MM.1S (cell line): ENCODE measurements around the gene RNF115.
A peak's percentile ranks its signal among the peaks of the same experiment; 100 is the strongest.

Experiments
- DNase-seq: peaks from one replicate; pipeline ENCODE4 v3.0.0-alpha.2; 2015
- H2AFZ ChIP-seq: fragments of 300-600 bp; sonication (generic); 2 replicates; pipeline ENCODE4 v1.6.0; 2016; ENCODE audit warnings: antibody characterized with exemption, low read length
- H3F3A ChIP-seq: fragments of 300-600 bp; sonication (generic); 2 replicates; pipeline ENCODE4 v1.6.1; 2016; ENCODE audit warnings: mild to moderate bottlenecking, antibody characterized with exemption, low read length, moderate library complexity, mixed read lengths; ENCODE audit not compliant: insufficient read depth
- H3K27ac ChIP-seq: fragments of 300-600 bp; sonication (generic); 2 replicates; pipeline ENCODE4 v1.5.1; 2016; ENCODE audit warnings: mild to moderate bottlenecking, low read length
- H3K27me3 ChIP-seq: fragments of 300-600 bp; sonication (generic); replicated peaks from 2 replicates; pipeline ENCODE4 v1.6.0; 2016; ENCODE audit warnings: low read length; ENCODE audit not compliant: insufficient read depth
- H3K36me3 ChIP-seq: fragments of 300-600 bp; sonication (generic); replicated peaks from 2 replicates; pipeline ENCODE4 v1.6.1; 2016; ENCODE audit warnings: mild to moderate bottlenecking, low read length, mixed read lengths; ENCODE audit not compliant: insufficient read depth
- H3K4me1 ChIP-seq: fragments of 300-600 bp; sonication (generic); 2 replicates; pipeline ENCODE4 v1.6.1; 2016; ENCODE audit warnings: low read length, mixed read lengths
- H3K4me2 ChIP-seq: fragments of 300-600 bp; sonication (generic); 2 replicates; pipeline ENCODE4 v1.6.0; 2016; ENCODE audit warnings: low read depth, low read length
- H3K4me3 ChIP-seq: fragments of 300-600 bp; sonication (generic); 2 replicates; pipeline ENCODE4 v1.5.1; 2016; ENCODE audit warnings: low read length, mixed read lengths
- H3K79me2 ChIP-seq: fragments of 300-600 bp; sonication (generic); 2 replicates; pipeline ENCODE4 v1.6.1; 2016; ENCODE audit warnings: mixed run types, low read length, mixed read lengths
- H3K9ac ChIP-seq: fragments of 300-600 bp; sonication (generic); 2 replicates; pipeline ENCODE4 v1.6.1; 2016; ENCODE audit warnings: low read length, mixed read lengths
- H3K9me2 ChIP-seq: fragments of 300-600 bp; sonication (generic); replicated peaks from 2 replicates; pipeline ENCODE4 v1.6.1; 2016; ENCODE audit warnings: mild to moderate bottlenecking, low read length, mixed read lengths; ENCODE audit not compliant: insufficient read depth
- H3K9me3 ChIP-seq: fragments of 300-600 bp; sonication (generic); replicated peaks from 2 replicates; pipeline ENCODE4 v1.6.1; 2016; ENCODE audit warnings: mild to moderate bottlenecking, low read length, mixed read lengths; ENCODE audit not compliant: insufficient read depth
- H4K20me1 ChIP-seq: fragments of 300-600 bp; sonication (generic); 2 replicates; pipeline ENCODE4 v1.6.1; 2016; ENCODE audit warnings: mild to moderate bottlenecking, low read length, moderate library complexity, mixed read lengths; ENCODE audit not compliant: insufficient read depth
- CTCF ChIP-seq: fragments of 300-600 bp; sonication (generic); IDR thresholded peaks from 2 replicates; pipeline ENCODE4 v1.5.1; 2016; ENCODE audit warnings: antibody characterized with exemption, low read length, mixed read lengths
- EZH2 ChIP-seq: fragments of 300-600 bp; sonication (generic); optimal IDR thresholded peaks from 2 replicates; pipeline ENCODE3; 2017; ENCODE audit warnings: low read depth, mild to moderate bottlenecking, antibody characterized with exemption, low read length, mixed read lengths
- EZH2phosphoT487 ChIP-seq: fragments of 300-600 bp; sonication (generic); IDR thresholded peaks from 2 replicates; pipeline ENCODE4 v1.6.1; 2018; ENCODE audit warnings: antibody characterized with exemption, low read length

Gene RNF115

GRCh38 chr1:145750426-145750825, 73.5 kb downstream of the RNF115 start:
- DNase-seq = no peak
- no peaks in the 10 kb centered on the region for H3K9me3 ChIP-seq
- H3K27me3 ChIP-seq = no peaks in the 10 kb centered on the region
- no peak overlapping the region for H3K4me2 ChIP-seq
- H2AFZ ChIP-seq = no peak overlapping the region
- H4K20me1 ChIP-seq = no peaks in the 10 kb centered on the region
- H3F3A ChIP-seq = no peaks in the 10 kb centered on the region
- H3K9ac ChIP-seq = no peak overlapping the region
- H3K4me3 ChIP-seq = no peak overlapping the region
- H3K27ac ChIP-seq = no peak overlapping the region
- H3K36me3 ChIP-seq = no peaks in the 10 kb centered on the region
- no peaks in the 10 kb centered on the region for H3K79me2 ChIP-seq
- no peaks in the 10 kb centered on the region for H3K9me2 ChIP-seq
- H3K4me1 ChIP-seq = no peaks in the 10 kb centered on the region; the same call in 1 of the 2 replicates
- no peak for TF ChIP-seq EZH2
- TF ChIP-seq EZH2phosphoT487 = no peak
- TF ChIP-seq CTCF = no peak

GRCh38 chr1:145747398-145748247, 76.3 kb downstream of the RNF115 start:
- Histone ChIP-seq H4K20me1 (no peaks in the 10 kb centered on the region), H3K9me2 (no peaks in the 10 kb centered on the region), H3K9ac (no peak overlapping the region), H3K79me2 (no peaks in the 10 kb centered on the region), H3K4me2 (no peak overlapping the region), H3K36me3 (no peaks in the 10 kb centered on the region; the same call in 1 of the 2 replicates), H2AFZ (no peak overlapping the region), H3K4me1 (no peaks in the 10 kb centered on the region; the same call in 1 of the 2 replicates), H3K9me3 (no peaks in the 10 kb centered on the region), H3K27ac (peak overlapping the region; percentile 29; the same call in 1 of the 2 replicates), H3K27me3 (no peaks in the 10 kb centered on the region), H3K4me3 (no peak overlapping the region), H3F3A (no peaks in the 10 kb centered on the region)
- TF ChIP-seq CTCF = no peak
- TF ChIP-seq EZH2phosphoT487 = no peak
- no peak for TF ChIP-seq EZH2
- DNase-seq = peak; percentile 8

- Histone ChIP-seq H3F3A (no peaks in the 10 kb centered on the region), H3K36me3 (no peaks in the 10 kb centered on the region; the same call in 1 of the 2 replicates), H3K9me2 (no peaks in the 10 kb centered on the region), H3K9me3 (no peaks in the 10 kb centered on the region), H3K27me3 (no peaks in the 10 kb centered on the region), H4K20me1 (no peaks in the 10 kb centered on the region), H3K4me1 (no peaks in the 10 kb centered on the region), H2AFZ (no peak overlapping the region), H3K4me2 (no peak overlapping the region), H3K79me2 (no peaks in the 10 kb centered on the region), H3K27ac (no peak overlapping the region), H3K9ac (no peak overlapping the region), H3K4me3 (no peak overlapping the region)
- no peak for DNase-seq
- TF ChIP-seq EZH2phosphoT487 = no peak
Observed at GRCh38 chr1:145740269-145740668, 83.6 kb downstream of the RNF115 start.

- no peaks in the 10 kb centered on the region for H3K4me1 ChIP-seq
- H2AFZ ChIP-seq = no peak overlapping the region
- no peaks in the 10 kb centered on the region for H3K27me3 ChIP-seq
- H3K4me2 ChIP-seq = no peak overlapping the region
- no peaks in the 10 kb centered on the region for H3K79me2 ChIP-seq
- no peaks in the 10 kb centered on the region for H3F3A ChIP-seq
- H3K9ac ChIP-seq = no peak overlapping the region
- DNase-seq = no peak
- no peaks in the 10 kb centered on the region for H3K36me3 ChIP-seq
- TF ChIP-seq CTCF = no peak
- TF ChIP-seq EZH2 = no peak
- TF ChIP-seq EZH2phosphoT487 = no peak
- H3K9me3 ChIP-seq = no peaks in the 10 kb centered on the region
- no peak overlapping the region for H3K4me3 ChIP-seq
- H3K27ac ChIP-seq = no peak overlapping the region
- H4K20me1 ChIP-seq = no peaks in the 10 kb centered on the region
- H3K9me2 ChIP-seq = no peaks in the 10 kb centered on the region
Observed at GRCh38 chr1:145736191-145736590, 87.7 kb downstream of the RNF115 start.
